Epidermal melanocyte (primary cell): ENCODE data around the gene SYNDIG1.

Experiments
- DNase-seq: peaks from one replicate; pipeline ENCODE4 v3.0.0; 2011; ENCODE audit warnings: low spot score; ENCODE audit not compliant: insufficient read length

The SYNDIG1 gene

DNA sequence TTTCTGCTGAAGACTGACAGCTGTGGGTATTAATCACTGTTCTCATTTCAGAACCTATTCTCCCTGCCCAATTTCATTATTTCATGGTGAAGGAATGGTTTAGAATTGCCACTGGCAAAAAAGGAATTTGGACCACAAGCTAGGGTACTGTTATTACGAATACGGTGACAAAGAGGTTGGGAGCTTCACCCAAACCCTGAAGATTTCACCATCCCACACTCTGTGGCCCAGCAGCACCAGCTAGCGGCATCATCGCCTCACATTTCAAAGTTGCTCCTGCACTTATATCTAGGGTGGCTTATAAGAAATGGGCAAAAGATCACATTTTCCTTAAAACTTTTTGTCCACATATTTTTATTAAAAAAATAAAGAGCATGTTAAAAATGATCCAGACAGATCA, 236.1 kb downstream of the SYNDIG1 start:
- no peak for DNase-seq

DNA sequence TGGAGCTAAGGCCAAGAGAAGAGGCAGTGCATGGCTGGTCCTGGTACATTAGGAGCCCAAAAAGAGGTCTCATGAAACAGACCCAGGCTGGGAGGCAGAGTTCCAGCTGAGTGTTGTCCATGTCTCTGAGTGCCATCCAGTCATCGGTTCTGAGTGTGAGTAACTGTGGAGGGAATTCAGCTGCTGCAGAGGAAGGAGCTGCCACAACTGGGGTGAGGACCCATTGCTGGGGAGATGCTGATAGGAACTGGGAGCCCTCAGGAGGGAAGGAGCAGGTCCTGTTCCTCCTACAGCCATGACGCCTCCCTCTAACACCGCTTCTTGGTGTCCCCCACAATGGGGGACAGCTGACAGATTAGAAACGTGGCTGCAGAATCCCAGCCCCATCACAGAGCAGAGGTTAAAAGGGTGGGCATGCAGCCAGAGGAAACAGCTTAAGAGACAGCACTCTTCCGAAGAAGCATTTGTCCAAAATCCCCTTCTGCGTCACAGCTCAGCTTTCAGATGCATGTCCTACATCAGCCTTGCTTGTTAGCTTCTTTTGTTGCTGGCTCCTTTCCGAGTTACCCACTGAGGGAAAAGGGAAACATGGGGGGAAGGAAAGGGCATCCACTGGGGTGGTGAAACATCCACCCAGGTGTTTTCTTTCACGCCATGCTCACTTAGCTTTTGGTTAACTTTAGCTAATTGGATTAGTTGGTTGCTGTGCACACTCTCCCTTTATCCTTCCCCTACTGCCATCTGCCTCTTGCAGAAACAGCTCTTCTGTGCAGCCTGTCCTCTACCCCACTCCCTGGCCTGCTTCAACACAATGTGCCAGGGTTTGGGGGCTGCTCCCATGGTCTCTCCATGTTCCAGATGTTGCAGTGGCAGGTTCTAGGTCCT, 239.2 kb downstream of the SYNDIG1 start:
- no peak for DNase-seq
